ENCODE measurements around the gene ST6GAL1.

- TF ChIP-seq CTCF (conservative IDR thresholded peaks at IDR 0.05; ENCODE audit: low read depth, low read length) (no peak), EZH2 (IDR thresholded peaks at IDR 0.05; ENCODE audit: borderline replicate concordance, low read depth, low read length, poor library complexity, severe bottlenecking) (no peak)
Measured at GRCh38 chr3:186988806-186989205, 58.5 kb downstream of the ST6GAL1 start.

All from A673 (cell line).